Measurements from ENCODE around the gene PCDH15. TPM values are rescaled to one million over a fixed set of nuclear protein-coding genes. Genes with fewer than 3 reads are reported as not detected.

Gene PCDH15
- total and polyA plus RNA-seq, 2 experiments from 2014 or later = 0.29 to 0.66 TPM

- TF ChIP-seq CTCF (conservative IDR thresholded peaks at IDR 0.05; ENCODE audit: low read depth in 2 of 2) (no peak), STAT1 (IDR thresholded peaks at IDR 0.05; ENCODE audit: unreplicated experiment) (no peak), NANOG (IDR thresholded peaks at IDR 0.05; ENCODE audit: borderline replicate concordance) (no peak)
These were observed 224.5 kb downstream of the PCDH15 start (continued) for GRCh38 chr10:54576541-54576940.

- DNase-seq (ENCODE audit: low spot score) (no peak), ATAC-seq (no peak)
- no peak overlapping the region for H3K27ac ChIP-seq (ENCODE audit: low read depth)
- H3F3A ChIP-seq (replicated peaks; ENCODE audit: low read depth) = no peaks in the 10 kb centered on the region
- no peak overlapping the region for H3K4me3 Mint-ChIP-seq
- no peaks in the 10 kb centered on the region for H3K27me3 Mint-ChIP-seq (ENCODE audit: insufficient read depth, low read depth, poor library complexity)
- H3K4me1 Mint-ChIP-seq = no peaks in the 10 kb centered on the region; the same call in 2 of the 3 replicates
- TF ChIP-seq ZNF331 (CRISPR knock-in tag; IDR thresholded peaks at IDR 0.05; ENCODE audit: low read depth) = no peak
- TF ChIP-seq CTCF (conservative IDR thresholded peaks at IDR 0.05; ENCODE audit: low read depth in 2 of 2) = no peak
- H3K27me3 ChIP-seq (ENCODE audit: insufficient read depth) = no peaks in the 10 kb centered on the region
- H3K4me2 ChIP-seq = no peak overlapping the region
- no peak overlapping the region for H2AFZ ChIP-seq
- H3K36me3 Mint-ChIP-seq (ENCODE audit: low read depth) = no peaks in the 10 kb centered on the region
- H3K79me2 ChIP-seq (replicated peaks; ENCODE audit: insufficient read depth) = no peaks in the 10 kb centered on the region
- H3K36me3 ChIP-seq (ENCODE audit: insufficient read depth) = no peaks in the 10 kb centered on the region
- no peaks in the 10 kb centered on the region for H3K9me3 Mint-ChIP-seq
- H3K4me1 ChIP-seq (ENCODE audit: insufficient read depth) = no peaks in the 10 kb centered on the region
- H3K27ac Mint-ChIP-seq = no peak overlapping the region
- no peaks in the 10 kb centered on the region for H4K20me1 ChIP-seq (replicated peaks; ENCODE audit: insufficient read depth)
- H3K9me2 ChIP-seq (ENCODE audit: insufficient read depth) = no peaks in the 10 kb centered on the region
- H3K4me3 ChIP-seq = no peak overlapping the region
These were observed 241.5 kb downstream of the PCDH15 start for GRCh38 chr10:54559498-54559897.

GRCh38 chr10:54554028-54554427 is 247.0 kb downstream of the PCDH15 start:
- no peaks in the 10 kb centered on the region for H4K20me1 ChIP-seq (replicated peaks; ENCODE audit: insufficient read depth)
- H3K4me3 Mint-ChIP-seq = no peak overlapping the region
- no peaks in the 10 kb centered on the region; the same call in 2 of the 3 replicates for H3K4me1 Mint-ChIP-seq
- H3K9me3 Mint-ChIP-seq = no peaks in the 10 kb centered on the region
- H3K27me3 ChIP-seq (ENCODE audit: insufficient read depth) = no peaks in the 10 kb centered on the region
- H3K4me2 ChIP-seq = no peak overlapping the region
- no peaks in the 10 kb centered on the region for H3F3A ChIP-seq (replicated peaks; ENCODE audit: low read depth)
- no peaks in the 10 kb centered on the region for H3K36me3 Mint-ChIP-seq (ENCODE audit: low read depth)
- H3K9me2 ChIP-seq (ENCODE audit: insufficient read depth) = no peaks in the 10 kb centered on the region
- H3K79me2 ChIP-seq (replicated peaks; ENCODE audit: insufficient read depth) = no peaks in the 10 kb centered on the region
- no peak overlapping the region for H3K27ac Mint-ChIP-seq
- ATAC-seq (no peak), DNase-seq (ENCODE audit: low spot score) (no peak)
- H2AFZ ChIP-seq = no peak overlapping the region
- H3K27ac ChIP-seq (ENCODE audit: low read depth) = no peak overlapping the region
- H3K4me1 ChIP-seq (ENCODE audit: insufficient read depth) = no peaks in the 10 kb centered on the region
- no peaks in the 10 kb centered on the region for H3K36me3 ChIP-seq (ENCODE audit: insufficient read depth)
- no peaks in the 10 kb centered on the region for H3K27me3 Mint-ChIP-seq (ENCODE audit: insufficient read depth, low read depth, poor library complexity)
- H3K4me3 ChIP-seq = no peak overlapping the region
- TF ChIP-seq EZH2 (IDR thresholded peaks at IDR 0.05; ENCODE audit: low read depth, unreplicated experiment) = no peak
- no peak for TF ChIP-seq STAT1 (IDR thresholded peaks at IDR 0.05; ENCODE audit: unreplicated experiment)
- TF ChIP-seq NANOG (IDR thresholded peaks at IDR 0.05; ENCODE audit: borderline replicate concordance) = no peak
- no peak for TF ChIP-seq JUNB (IDR thresholded peaks at IDR 0.05; ENCODE audit: unreplicated experiment)
- TF ChIP-seq ETS1 (IDR thresholded peaks at IDR 0.05) = no peak
- TF ChIP-seq REST (IDR thresholded peaks at IDR 0.05; ENCODE audit: unreplicated experiment) = no peak
